Keratinocyte (primary cell): ENCODE data around the gene ABLIM1.
A peak's percentile ranks its signal among the peaks of the same experiment; 100 is the strongest.

Source experiments
- CTCF ChIP-seq, 3 experiments: IDR thresholded peaks in 1 of 3; conservative IDR thresholded peaks in 1 of 3; optimal IDR thresholded peaks in 1 of 3; 2 replicates in 2 of 3; 3 replicates in 1 of 3; pipeline versions ENCODE3 to v1.5.1; 2011; ENCODE audit warnings: low read length in 3 of 3, mild to moderate bottlenecking in 3 of 3, moderate library complexity in 2 of 3, control low read depth in 1 of 3, inconsistent platforms in 1 of 3; ENCODE audit not compliant: insufficient read depth in 2 of 3; ENCODE audit errors: extremely low read depth in 1 of 3
- EZH2 ChIP-seq: IDR thresholded peaks from one replicate; pipeline ENCODE4 v1.6.1; 2012; ENCODE audit warnings: inconsistent platforms, mild to moderate bottlenecking, low read length, moderate library complexity

- TF ChIP-seq CTCF (optimal IDR thresholded peaks at IDR 0.05 in 1 of 3, IDR thresholded peaks at IDR 0.05 in 1 of 3, conservative IDR thresholded peaks at IDR 0.05 in 1 of 3; ENCODE audit: extremely low read depth in 1 of 3, insufficient read depth in 2 of 3, low read length in 3 of 3) (peak in 1 of 3 experiments; percentile 1), EZH2 (no peak)
Observed at GRCh38 chr10:114427124-114427852, 230.8 kb downstream of the ABLIM1 start.
